Epithelial cell of proximal tubule (primary cell): ENCODE data around the gene TTC34. TPM values are rescaled to one million over a fixed set of nuclear protein-coding genes. Genes with fewer than 3 reads are reported as not detected.
A peak's percentile ranks its signal among the peaks of the same experiment; 100 is the strongest.

ENCODE experiments used
- DNase-seq: peaks from one replicate; pipeline ENCODE4 v3.0.0-alpha.2; 2011; ENCODE audit warnings: low read depth
- H3K4me3 ChIP-seq: 2 replicates; pipeline ENCODE4 v1.5.1; 2011; ENCODE audit warnings: low read depth, mild to moderate bottlenecking, low read length
- CTCF ChIP-seq: conservative IDR thresholded peaks from 2 replicates; pipeline ENCODE4 v1.5.1; 2012; ENCODE audit warnings: low read depth, mild to moderate bottlenecking, low read length
- total RNA-seq: library from RNA; depleted of rRNA; stranded (reverse); fragments of >200 nt; gene quantifications from 2 replicates; pipeline ENCODE4 v1.2.3, GENCODE V29; 2015

TTC34 gene
- total RNA-seq, 1 donor from 2014 or later: 0.46 TPM

- H3K4me3 ChIP-seq: peak overlapping the region; percentile 96
- no peak for TF ChIP-seq CTCF
- no peak for DNase-seq
These were observed 157.9 kb downstream of the TTC34 start for GRCh38 chr1:2643414-2644077.

GRCh38 chr1:2642560-2643413 lies 158.7 kb downstream of the TTC34 start:
- peak overlapping the region; percentile 96 for H3K4me3 ChIP-seq
- TF ChIP-seq CTCF: no peak
- peak; percentile 15 for DNase-seq

- H3K4me3 ChIP-seq: peak overlapping the region; percentile 96
- no peak for TF ChIP-seq CTCF
- DNase-seq: no peak
These were observed 159.3 kb downstream of the TTC34 start for GRCh38 chr1:2642131-2642559.

- no peak for DNase-seq
- no peak for TF ChIP-seq CTCF
- H3K4me3 ChIP-seq: peak overlapping the region; percentile 96
These were observed 159.9 kb downstream of the TTC34 start for GRCh38 chr1:2641381-2642130.

- no peak overlapping the region for H3K4me3 ChIP-seq
- no peak for TF ChIP-seq CTCF
- no peak for DNase-seq
These were observed 160.9 kb downstream of the TTC34 start for GRCh38 chr1:2640626-2641025.

GRCh38 chr1:2639607-2640521 lies 161.6 kb downstream of the TTC34 start:
- TF ChIP-seq CTCF: no peak
- DNase-seq: no peak
- H3K4me3 ChIP-seq: no peak overlapping the region
